NCI-H526 (cell line): ENCODE measurements around the gene BEND6.

Source experiments
- DNase-seq, 2 experiments: peaks; one replicate each; lab custom pipeline; 2025; lab: John Stamatoyannopoulos, UW

BEND6 gene

DNA sequence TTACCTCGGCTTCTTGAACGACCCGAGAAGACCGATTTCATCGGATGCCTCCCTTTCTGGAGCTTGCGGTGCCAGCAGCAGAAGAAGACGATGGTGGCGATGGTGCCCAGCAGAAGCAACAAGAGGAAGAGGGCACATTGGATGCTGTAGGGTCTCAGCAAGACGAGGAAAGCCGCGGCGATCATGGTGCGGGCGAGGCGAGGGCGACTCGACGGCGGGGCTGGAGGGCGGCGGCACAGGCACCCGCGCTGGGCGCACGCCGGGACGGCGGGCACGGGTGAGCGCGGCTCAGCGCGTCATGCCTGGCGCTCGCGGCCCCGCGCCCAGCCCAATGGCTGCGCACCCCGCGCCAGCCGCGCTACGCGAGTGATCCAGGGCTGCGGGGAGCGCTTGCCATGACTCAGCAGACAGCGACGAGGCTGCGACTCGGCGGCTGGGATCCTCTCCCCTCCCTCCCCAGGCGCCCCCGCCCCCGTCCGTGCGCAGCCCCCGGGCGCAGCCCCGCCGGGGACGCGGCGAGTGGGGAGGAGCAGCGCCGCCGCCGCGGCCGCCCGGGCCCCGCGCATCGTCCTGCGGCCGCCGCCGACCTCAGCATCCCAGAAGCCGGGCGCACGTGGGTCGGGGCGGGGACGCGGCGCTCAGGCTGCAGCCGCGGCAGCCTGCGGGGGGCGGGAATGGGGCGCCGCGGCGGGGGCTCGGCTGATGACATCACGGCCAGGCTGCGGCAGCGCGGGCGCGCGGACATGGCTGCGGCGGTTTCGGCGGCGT is at the start of gene BEND6:
TSS of gene BEND6 (plus strand) at position 705 of the 768 bp plus-strand sequence. CDS start 26,704 bp downstream, outside the sequence.
- DNase-seq, result peak; percentile 18 to 87

DNA sequence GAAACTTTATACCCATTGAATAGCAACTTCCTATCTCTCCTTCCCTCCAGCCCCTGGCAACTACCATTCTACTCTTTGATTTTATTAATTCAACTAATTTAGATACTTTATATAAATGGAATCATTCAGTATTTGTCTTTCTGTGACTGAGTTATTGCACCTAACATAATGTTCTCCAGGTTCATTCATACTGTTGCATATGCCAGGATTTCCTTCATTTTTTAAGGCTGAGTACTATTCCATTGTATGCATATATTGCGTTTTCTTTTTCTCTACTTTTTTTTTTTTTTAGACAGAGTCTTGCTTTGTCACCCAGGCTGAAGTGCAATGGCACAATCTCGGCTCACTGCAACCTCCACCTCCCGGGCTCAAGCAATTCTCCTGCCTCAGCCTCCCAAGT is 49.5 kb upstream of the BEND6 start:
- no peak for DNase-seq

DNA sequence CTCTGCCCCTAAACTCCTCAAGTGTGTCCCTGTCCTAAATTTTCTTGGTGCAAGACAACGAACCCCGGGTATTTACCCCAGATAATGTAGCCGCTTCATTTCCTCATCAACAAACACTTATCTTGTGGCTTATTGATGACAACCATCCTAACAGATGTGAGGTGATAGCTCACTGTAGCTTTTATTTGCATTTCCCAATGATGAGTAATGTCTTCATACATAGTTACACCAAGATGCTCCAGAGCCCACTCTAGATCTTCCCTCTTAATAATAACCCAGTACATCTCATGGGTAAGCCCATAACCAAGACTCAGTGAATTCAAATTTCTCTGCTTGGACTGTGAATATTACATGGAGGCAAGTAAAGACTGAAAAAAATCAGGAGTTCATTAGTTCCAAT is 48.2 kb upstream of the BEND6 start:
- DNase-seq, result no peak

DNA sequence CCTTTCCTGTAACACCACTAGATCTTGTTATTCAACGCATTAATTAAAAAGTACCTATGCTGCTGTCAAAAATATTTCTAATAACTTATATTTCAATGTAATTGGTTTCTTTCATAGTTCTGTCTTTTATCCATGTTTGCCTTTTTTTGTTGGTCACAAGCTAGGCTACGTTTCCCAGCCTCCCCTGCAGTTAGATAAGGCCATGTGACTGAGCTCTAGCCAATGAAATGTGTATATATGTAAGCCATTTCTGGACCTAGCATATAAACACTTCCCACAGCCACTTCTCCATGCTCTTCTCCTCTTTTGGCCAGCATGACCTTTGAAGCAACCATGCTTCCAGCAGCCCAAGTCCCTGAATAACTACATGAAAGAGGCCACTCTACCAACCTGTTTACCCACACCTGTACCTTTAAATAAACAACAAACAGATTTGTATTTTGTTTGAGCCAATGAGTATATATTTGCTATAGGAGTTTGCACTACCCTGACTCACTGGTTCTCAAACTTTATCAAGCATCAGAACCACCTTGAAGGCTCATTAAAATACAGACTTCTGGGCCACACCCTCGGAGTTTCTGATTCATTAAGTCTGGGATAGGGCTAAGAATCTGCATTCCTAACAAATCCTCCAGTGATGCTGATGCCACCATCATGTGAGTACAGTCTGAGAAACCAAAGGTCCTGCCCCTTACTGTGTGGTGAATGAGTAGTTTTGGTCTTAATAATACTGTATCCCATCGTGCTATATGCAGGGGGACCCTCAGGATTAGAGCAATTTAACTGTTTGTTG is 45.6 kb upstream of the BEND6 start:
- DNase-seq, result no peak

GRCh38 chr6:56911847-56912246 is 43.1 kb upstream of the BEND6 start:
- no peak for DNase-seq

DNA sequence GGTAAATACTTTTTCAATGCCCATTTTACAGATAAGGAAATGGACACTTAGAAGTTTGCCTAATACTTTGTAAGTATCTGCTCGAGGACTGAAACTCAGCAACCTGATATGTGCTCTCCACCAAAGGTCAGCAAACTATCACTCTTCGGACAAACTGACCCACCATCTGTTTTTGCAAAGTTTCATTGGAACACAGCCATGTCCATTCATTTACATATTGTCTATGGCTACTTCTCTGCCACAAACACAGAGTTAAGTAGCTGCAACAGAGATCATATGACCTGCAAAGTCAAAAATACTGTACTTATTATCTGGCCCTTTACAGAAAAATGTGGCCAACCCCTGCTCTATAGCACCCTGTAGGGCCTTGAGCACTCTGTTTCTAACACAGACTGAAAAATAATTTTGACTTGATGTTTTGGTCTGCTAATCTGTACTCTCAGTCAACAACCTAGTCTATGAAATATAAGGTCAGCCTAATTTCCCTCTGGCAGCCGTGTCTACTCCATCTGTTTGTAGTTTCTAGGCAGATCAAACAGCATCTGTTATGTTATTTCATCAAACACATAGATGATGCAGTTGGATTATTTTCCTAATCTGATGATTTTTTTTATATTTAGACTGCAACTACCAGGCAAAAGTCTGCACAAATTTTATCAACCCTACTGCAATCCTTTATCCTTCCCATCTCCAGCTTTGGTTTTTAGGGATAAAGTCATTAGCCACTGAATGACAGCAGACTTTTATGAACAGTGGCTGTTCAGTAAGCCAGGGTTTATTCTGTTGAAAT is 41.4 kb upstream of the BEND6 start:
- no peak for DNase-seq

GRCh38 chr6:56914798-56915658 is 39.9 kb upstream of the BEND6 start:
- no peak for DNase-seq

DNA sequence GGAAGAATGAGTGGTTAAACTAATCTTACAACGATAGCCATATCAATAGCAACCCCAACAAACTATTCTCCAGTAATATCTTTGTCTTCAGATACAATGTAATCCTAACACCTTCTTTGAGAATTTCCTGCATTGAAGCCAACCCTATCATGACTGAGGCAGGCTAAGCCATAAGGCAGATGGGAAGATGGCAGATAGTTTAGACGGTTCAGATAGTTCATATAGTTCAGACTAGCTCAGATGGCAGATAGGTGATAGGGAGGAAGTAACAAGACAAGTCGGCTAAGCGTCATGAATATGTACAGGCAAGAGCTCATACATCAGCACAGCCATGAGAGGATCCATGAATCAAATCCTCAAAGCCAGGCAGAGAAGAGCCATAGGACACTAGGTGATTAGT is 39.1 kb upstream of the BEND6 start:
- DNase-seq, result no peak

DNA sequence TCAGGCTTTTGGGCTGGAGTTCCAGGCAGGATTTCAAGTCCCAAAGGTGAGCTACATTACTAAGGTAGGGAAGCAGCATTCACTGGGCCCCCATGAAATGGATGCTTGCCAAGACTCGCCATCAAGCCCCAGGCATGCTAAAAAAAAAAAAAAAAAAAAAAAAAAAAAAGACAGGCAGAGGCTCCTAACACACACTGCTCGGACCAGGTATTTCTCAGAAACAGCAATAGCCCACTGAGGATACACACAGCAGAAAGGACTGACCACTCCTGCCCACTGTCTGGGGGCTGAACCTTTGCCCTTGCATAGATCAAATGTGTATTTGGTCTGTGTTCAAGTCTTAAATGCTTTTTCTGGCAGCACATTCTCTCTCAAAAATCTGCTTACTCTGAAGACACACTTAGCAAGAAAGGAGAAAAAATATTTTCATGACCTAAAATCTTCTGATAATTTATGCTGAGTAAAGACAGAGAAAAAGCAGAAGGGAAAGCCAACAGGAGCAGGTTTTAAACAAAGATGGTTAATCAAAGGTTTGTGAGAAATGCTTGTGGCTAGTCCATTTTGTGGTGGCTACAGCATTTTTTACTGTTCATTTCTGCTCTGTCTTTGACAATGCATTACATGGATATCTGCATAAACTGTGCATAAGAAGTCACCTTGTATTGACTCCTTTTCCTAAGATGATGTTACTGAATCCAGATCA is 37.9 kb upstream of the BEND6 start:
- no peak for DNase-seq

- DNase-seq, result no peak
Measured at GRCh38 chr6:56922645-56923044, 32.3 kb upstream of the BEND6 start.

GRCh38 chr6:56923565-56923964 is 31.3 kb upstream of the BEND6 start:
- DNase-seq, result no peak

GRCh38 chr6:56927538-56928453 is 27.1 kb upstream of the BEND6 start:
- no peak for DNase-seq

- DNase-seq, result no peak
Measured at GRCh38 chr6:56930846-56931245, 24.1 kb upstream of the BEND6 start.

DNA sequence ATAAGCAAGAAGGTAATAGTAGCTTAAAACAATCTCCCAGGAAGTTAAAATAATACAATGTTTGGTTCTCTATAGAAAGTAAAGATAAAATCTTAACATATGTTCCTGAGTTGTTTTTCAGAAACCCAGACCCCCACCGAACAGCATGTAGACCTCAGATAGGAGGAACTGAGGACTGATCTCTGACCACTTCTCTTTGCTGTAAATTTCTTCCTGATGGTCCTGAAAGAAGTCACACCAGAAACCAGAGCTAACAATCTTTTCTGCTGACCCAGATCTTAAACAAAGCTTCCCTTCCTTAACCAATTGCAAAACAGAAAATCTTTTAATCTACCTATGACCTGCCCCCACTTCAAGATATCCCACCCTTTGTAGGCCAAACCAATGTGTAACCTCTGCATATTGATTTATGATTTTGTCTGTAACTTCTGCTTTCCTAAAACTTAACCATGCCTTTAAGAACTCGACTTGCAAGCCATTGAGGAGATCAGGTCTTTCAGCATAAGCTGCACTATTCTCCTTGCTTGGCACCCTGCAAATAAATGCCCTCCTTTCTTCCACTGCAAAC is 21.9 kb upstream of the BEND6 start:
- no peak for DNase-seq

GRCh38 chr6:56933650-56934049 is 21.3 kb upstream of the BEND6 start:
- DNase-seq, result no peak

DNA sequence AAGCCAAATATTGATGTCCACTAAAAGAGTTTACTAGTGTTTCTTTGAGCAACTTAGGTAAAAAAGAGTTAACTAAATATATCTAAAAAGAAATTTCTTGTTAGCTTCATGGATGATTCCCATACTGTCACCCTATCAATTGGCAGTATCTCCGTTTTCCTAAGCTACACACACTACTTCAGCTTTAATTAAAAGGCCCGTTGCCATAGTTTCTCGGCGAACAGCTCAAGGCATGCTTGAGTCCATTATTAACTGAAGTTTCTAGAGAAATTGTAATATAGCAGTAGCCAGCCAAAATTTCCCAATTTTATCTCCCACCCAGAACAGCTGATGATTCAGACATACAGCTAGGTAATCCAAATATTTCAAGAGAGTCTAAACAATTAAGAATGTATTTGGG is 20.0 kb upstream of the BEND6 start:
- no peak for DNase-seq

DNA sequence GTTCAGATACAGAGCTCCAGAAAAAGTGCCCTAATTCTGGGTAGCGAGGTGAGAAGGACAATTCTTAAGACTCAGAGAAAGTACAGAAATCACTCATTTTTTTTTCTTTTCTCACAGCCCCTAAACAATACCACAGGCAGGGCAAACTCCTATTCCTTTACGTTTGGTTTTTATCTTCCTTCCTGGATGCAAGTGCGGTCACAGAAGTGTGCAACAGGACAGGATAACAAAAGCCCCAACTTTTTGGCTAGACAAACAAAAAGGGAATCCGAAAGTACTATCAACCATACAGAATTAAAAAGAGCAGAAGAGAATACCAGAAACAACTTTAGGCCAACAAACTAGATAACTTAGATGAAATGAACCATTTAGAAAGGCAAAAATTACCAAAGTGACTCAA is 18.4 kb upstream of the BEND6 start:
- DNase-seq, result no peak

GRCh38 chr6:56938649-56939191 is 16.2 kb upstream of the BEND6 start:
- DNase-seq, result no peak

DNA sequence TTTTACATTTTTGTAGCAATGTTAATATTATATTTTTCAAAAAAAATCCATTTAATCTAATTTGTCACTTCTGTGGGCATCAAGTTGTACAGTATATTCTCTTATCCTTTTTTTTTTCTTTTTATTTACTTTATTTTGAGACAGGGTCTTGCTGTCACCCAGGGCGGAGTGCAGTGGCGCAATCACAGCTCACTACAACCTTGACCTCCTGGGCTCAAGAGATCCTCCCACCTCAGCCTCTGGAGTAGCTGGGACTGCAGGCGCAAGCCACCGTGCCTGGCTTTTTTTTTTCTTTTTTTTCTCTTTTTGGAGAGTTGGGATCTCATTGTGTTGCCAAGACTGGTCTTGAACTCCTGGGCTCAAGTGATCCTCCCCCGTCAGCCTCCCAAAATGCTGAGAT is 14.4 kb upstream of the BEND6 start:
- no peak for DNase-seq
